HepG2 (cell line): Measurements from ENCODE around the gene NMRAL1. TPM values are rescaled to one million over a fixed set of nuclear protein-coding genes. Genes with fewer than 3 reads are reported as not detected.

ENCODE experiments used
- CHD4 ChIP-seq: fragments of 200-600 bp; sonication (generic); IDR thresholded peaks from 2 replicates; pipeline ENCODE4 v1.7.0; 2017; ENCODE audit warnings: mild to moderate bottlenecking, low read length, borderline replicate concordance
- CREM ChIP-seq, 2 experiments: sonication (generic) in 1 of 2; formaldehyde crosslinking in 1 of 2; IDR thresholded peaks; 2 replicates each; pipeline versions ENCODE4 v1.4.0 to v1.6.1; 2016 to 2020; ENCODE audit warnings: antibody characterized with exemption in 1 of 2, mild to moderate bottlenecking in 1 of 2, missing genetic modification reagents in 1 of 2
- FOSL1 ChIP-seq: sonication (generic); formaldehyde crosslinking; IDR thresholded peaks from 2 replicates; pipeline ENCODE4 v1.9.0; 2021; ENCODE audit warnings: missing genetic modification reagents, borderline replicate concordance
- HNF4G ChIP-seq, 2 experiments: sonication (generic) in 1 of 2; formaldehyde crosslinking in 1 of 2; IDR thresholded peaks; 2 replicates each; pipeline versions ENCODE4 v1.4.0 to v1.6.1; 2011 to 2020; ENCODE audit warnings: borderline replicate concordance in 2 of 2, low read depth in 2 of 2, mild to moderate bottlenecking in 2 of 2, low read length in 1 of 2, missing genetic modification reagents in 1 of 2, moderate library complexity in 1 of 2
- KDM4B ChIP-seq: sonication (generic); formaldehyde crosslinking; IDR thresholded peaks from 2 replicates; pipeline ENCODE4 v1.4.0; 2020; ENCODE audit warnings: missing genetic modification reagents
- MLX ChIP-seq: IDR thresholded peaks from 2 replicates; pipeline ENCODE4 v1.6.1; 2016
- NFE2 ChIP-seq: sonication (generic); formaldehyde crosslinking; IDR thresholded peaks from 2 replicates; pipeline ENCODE4 v1.4.0; 2020; ENCODE audit warnings: missing genetic modification reagents
- NFYB ChIP-seq: sonication (generic); formaldehyde crosslinking; IDR thresholded peaks from 2 replicates; pipeline ENCODE4 v1.4.0; 2020; ENCODE audit warnings: missing genetic modification reagents
- NFYC ChIP-seq: IDR thresholded peaks from 2 replicates; pipeline ENCODE4 v1.6.1; 2016; ENCODE audit warnings: missing genetic modification reagents, missing compliant biosample characterization
- PAWR ChIP-seq: sonication (generic); formaldehyde crosslinking; IDR thresholded peaks from 2 replicates; pipeline ENCODE4 v1.4.0; 2020; ENCODE audit warnings: missing genetic modification reagents, mild to moderate bottlenecking, borderline replicate concordance
- POLR2A ChIP-seq, 2 experiments: IDR thresholded peaks; 2 replicates each; pipeline ENCODE4 v1.6.1; 2011; ENCODE audit warnings: low read depth in 2 of 2, low read length in 2 of 2, mild to moderate bottlenecking in 1 of 2, moderate library complexity in 1 of 2; ENCODE audit not compliant: insufficient read depth in 1 of 2
- SP5 ChIP-seq: IDR thresholded peaks from 2 replicates; pipeline ENCODE4 v1.6.1; 2016; ENCODE audit warnings: low read depth, borderline replicate concordance
- ZBED4 ChIP-seq: sonication (generic); formaldehyde crosslinking; IDR thresholded peaks from 2 replicates; pipeline ENCODE4 v1.4.0; 2020; ENCODE audit warnings: missing genetic modification reagents, borderline replicate concordance
- ZBTB20 ChIP-seq: sonication (generic); formaldehyde crosslinking; IDR thresholded peaks from 2 replicates; pipeline ENCODE4 v1.8.1; 2023; ENCODE audit warnings: missing genetic modification reagents, low read depth, mild to moderate bottlenecking, borderline replicate concordance
- ZFP1 ChIP-seq: IDR thresholded peaks from 2 replicates; pipeline ENCODE4 v1.6.1; 2016
- ZNF18 ChIP-seq: sonication (generic); formaldehyde crosslinking; IDR thresholded peaks from 2 replicates; pipeline ENCODE4 v1.8.0; 2022; ENCODE audit warnings: mild to moderate bottlenecking, missing genetic modification reagents; ENCODE audit not compliant: insufficient replicate concordance
- ZNF296 ChIP-seq: sonication (generic); formaldehyde crosslinking; conservative IDR thresholded peaks from 2 replicates; pipeline ENCODE4 v1.5.0; 2020; ENCODE audit warnings: mild to moderate bottlenecking, missing genetic modification reagents
- ZNF558 ChIP-seq: sonication (generic); formaldehyde crosslinking; IDR thresholded peaks from 2 replicates; pipeline ENCODE4 v1.9.0; 2022; ENCODE audit warnings: mild to moderate bottlenecking, missing genetic modification reagents, borderline replicate concordance
- polyA plus RNA-seq, 8 experiments: library from polyadenylated mRNA; depleted of rRNA in 3 of 8; stranded (reverse) in 7 of 8; unstranded in 1 of 8; fragments of >200 nt; fragmentation: Illumina TruSeq in 4 of 8; extraction: Trizol in 4 of 8; gene quantifications; 2 replicates each; pipeline versions ENCODE4 v1.2.1 to v1.2.3, GENCODE V29; 2011 to 2016; ENCODE audit warnings: low read depth in 4 of 8, missing spikeins in 1 of 8, mixed read lengths in 1 of 8; ENCODE audit not compliant: insufficient read depth in 1 of 8
- total RNA-seq, 5 experiments: library from RNA; depleted of rRNA; stranded (reverse); fragments of >200 nt; fragmentation: Illumina TruSeq; extraction: Trizol; gene quantifications; 2 replicates each; pipeline ENCODE4 v1.2.3, GENCODE V29; 2016; ENCODE audit warnings: low read depth in 1 of 5
- TF ChIP-seq, protein P1 (sequence below): fragments of 450-650 bp; IDR thresholded peaks from 2 replicates; pipeline ENCODE4 v1.6.1; 2016

The NMRAL1 gene
- total and polyA plus RNA-seq, 2 of the 13 experiments (the other 11 are each of a cell fraction or from before 2014, with no cell fraction given): 30.8 to 33.1 TPM

DNA sequence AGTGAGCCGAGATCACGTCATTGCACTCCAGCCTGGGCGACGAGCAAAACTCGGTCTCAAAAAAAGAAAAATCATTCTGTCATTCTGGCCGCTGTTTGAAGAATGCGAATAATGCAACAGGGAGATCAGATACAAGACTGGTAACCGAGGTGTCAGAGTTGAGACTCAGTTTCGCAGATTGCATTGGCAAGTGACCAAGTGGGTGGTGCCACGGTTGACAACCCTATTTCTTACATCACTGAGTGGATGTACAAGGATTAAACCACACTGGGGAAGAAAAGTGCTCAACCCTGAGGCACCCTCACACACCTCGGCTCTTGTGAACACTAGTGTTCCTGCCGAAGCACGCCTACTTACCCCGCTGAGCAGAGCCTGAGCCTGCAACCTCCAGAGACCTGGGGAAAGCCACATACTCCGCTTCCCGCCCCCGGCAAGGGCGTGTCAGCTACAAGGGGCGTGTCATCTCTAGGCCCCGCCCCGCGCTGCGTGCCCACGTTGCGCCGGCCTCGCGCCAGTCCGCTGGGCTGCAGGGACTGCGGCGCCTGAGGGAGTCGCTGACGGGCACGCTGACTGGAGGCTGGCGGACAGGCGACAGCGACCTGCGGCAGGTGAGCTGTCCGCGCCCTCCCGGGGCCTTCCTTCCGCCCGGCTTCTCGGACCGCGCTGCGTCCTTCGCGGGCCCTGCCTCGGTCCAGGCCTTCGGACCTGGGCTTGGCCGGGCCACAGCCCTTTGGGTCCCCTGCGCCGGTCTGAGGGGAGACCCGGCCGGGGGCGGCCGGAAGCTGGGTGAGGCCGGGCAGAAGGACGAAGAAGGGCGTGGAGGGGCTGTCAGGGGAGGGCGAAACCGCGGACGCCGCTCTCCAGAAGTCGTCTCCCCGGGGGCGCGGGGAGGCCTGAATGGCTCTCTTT, 1.7 kb upstream of the NMRAL1 start, which contains the start of gene HMOX2 (continued):
- no peak for TF ChIP-seq ZBED4
- no peak for TF ChIP-seq NFE2
- TF ChIP-seq CHD4: no peak
- peak; percentile 69 for TF ChIP-seq ZNF18
- peak; percentile 43; the same call in 1 of the 2 replicates for TF ChIP-seq SP5 (CRISPR knock-in tag)
- TF ChIP-seq FOSL1 (CRISPR knock-in tag): no peak
- no peak for TF ChIP-seq HNF4G (IDR thresholded peaks at IDR 0.05; ENCODE audit: borderline replicate concordance, low read depth, low read length)
- peak; percentile 42; the same call in 1 of the 2 replicates for TF ChIP-seq HNF4G (CRISPR knock-in tag; IDR thresholded peaks at IDR 0.05; ENCODE audit: borderline replicate concordance, low read depth)
- TF ChIP-seq PAWR (CRISPR knock-in tag): no peak
- 0 out of 2 replicates have a peak, but pooled peaks have one; percentile 52 for TF ChIP-seq MLX (CRISPR knock-in tag)
- TF ChIP-seq ZFP1: no peak
- no peak for TF ChIP-seq KDM4B (CRISPR knock-in tag)
- no peak; the same call in 1 of the 2 replicates for TF ChIP-seq NFYB (CRISPR knock-in tag)
- no peak for TF ChIP-seq ZBTB20 (CRISPR knock-in tag)
- TF ChIP-seq POLR2A (IDR thresholded peaks at IDR 0.05; ENCODE audit: insufficient read depth in 1 of 2, low read depth in 2 of 2, low read length in 2 of 2): peak; percentile 85 to 99
- peak; percentile 93; the same call in 1 of the 2 replicates for TF ChIP-seq ZNF558
- peak; percentile 80 for TF ChIP-seq ZNF296 (CRISPR knock-in tag)
- TF ChIP-seq, protein P1, sequence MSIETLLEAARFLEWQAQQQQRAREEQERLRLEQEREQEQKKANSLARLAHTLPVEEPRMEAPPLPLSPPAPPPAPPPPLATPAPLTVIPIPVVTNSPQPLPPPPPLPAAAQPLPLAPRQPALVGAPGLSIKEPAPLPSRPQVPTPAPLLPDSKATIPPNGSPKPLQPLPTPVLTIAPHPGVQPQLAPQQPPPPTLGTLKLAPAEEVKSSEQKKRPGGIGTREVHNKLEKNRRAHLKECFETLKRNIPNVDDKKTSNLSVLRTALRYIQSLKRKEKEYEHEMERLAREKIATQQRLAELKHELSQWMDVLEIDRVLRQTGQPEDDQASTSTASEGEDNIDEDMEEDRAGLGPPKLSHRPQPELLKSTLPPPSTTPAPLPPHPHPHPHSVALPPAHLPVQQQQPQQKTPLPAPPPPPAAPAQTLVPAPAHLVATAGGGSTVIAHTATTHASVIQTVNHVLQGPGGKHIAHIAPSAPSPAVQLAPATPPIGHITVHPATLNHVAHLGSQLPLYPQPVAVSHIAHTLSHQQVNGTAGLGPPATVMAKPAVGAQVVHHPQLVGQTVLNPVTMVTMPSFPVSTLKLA: peak; percentile 68
- TF ChIP-seq NFYC (CRISPR knock-in tag): peak; percentile 48; the same call in 1 of the 2 replicates
- TF ChIP-seq CREM (IDR thresholded peaks at IDR 0.05): no peak
- no peak for TF ChIP-seq CREM (CRISPR knock-in tag; IDR thresholded peaks at IDR 0.05)
